K562 (cell line): ENCODE results near the gene TP53BP1. TPM values are rescaled to one million over a fixed set of nuclear protein-coding genes. Genes with fewer than 3 reads are reported as not detected.
A peak's percentile ranks its signal among the peaks of the same experiment; 100 is the strongest.

Experiments used
- ARID1B ChIP-seq: fragments of 450-650 bp; IDR thresholded peaks from 2 replicates; pipeline ENCODE4 v1.6.1; 2016; ENCODE audit warnings: antibody characterized with exemption, mild to moderate bottlenecking, inconsistent platforms
- ATF7 ChIP-seq: fragments of 450-650 bp; IDR thresholded peaks from 2 replicates; pipeline ENCODE4 v1.7.1; 2014; ENCODE audit warnings: mild to moderate bottlenecking, moderate library complexity
- C11orf30 ChIP-seq: fragments of 450-650 bp; IDR thresholded peaks from 2 replicates; pipeline ENCODE4 v1.6.1; 2016; ENCODE audit warnings: low read depth, mild to moderate bottlenecking
- CCAR2 ChIP-seq: fragments of 200-400 bp; formaldehyde crosslinking; IDR thresholded peaks from 2 replicates; pipeline ENCODE4 v1.6.1; 2017; ENCODE audit warnings: mild to moderate bottlenecking, low read depth, low read length
- DACH1 ChIP-seq: fragments of 450-650 bp; IDR thresholded peaks from 2 replicates; pipeline ENCODE4 v1.6.1; 2018; ENCODE audit not compliant: partially characterized antibody
- DPF2 ChIP-seq: fragments of 450-650 bp; IDR thresholded peaks from 2 replicates; pipeline ENCODE4 v1.6.1; 2016
- HDGF ChIP-seq: fragments of 450-650 bp; IDR thresholded peaks from 2 replicates; pipeline ENCODE4 v1.6.1; 2016
- MAFK ChIP-seq: IDR thresholded peaks from 2 replicates; pipeline ENCODE4 v1.6.1; 2011; ENCODE audit warnings: low read length, improper control_type of control experiment
- TAF9B ChIP-seq: fragments of 450-650 bp; IDR thresholded peaks from 2 replicates; pipeline ENCODE4 v1.6.1; 2018; ENCODE audit warnings: mild to moderate bottlenecking; ENCODE audit not compliant: partially characterized antibody
- ZNF384 ChIP-seq: IDR thresholded peaks from 2 replicates; pipeline ENCODE4 v1.6.1; 2012; ENCODE audit warnings: low read depth, low read length, improper control_type of control experiment
- polyA plus RNA-seq, 8 experiments: library from polyadenylated mRNA; depleted of rRNA in 4 of 8; stranded (reverse) in 5 of 8; unstranded in 3 of 8; fragments of >200 nt; fragmentation: Nextera tagmentation in 2 of 8; fragmentation: Illumina TruSeq in 1 of 8; extraction: Ambion mirVana in 2 of 8; extraction: Trizol in 1 of 8; gene quantifications; 2 replicates each; pipeline versions ENCODE4 v1.2.1 to v1.2.3, GENCODE V29; 2011 to 2014; ENCODE audit warnings: inconsistent platforms in 1 of 8, missing spikeins in 1 of 8
- total RNA-seq, 7 experiments: library from RNA; depleted of rRNA in 6 of 7; stranded (reverse); fragments of >200 nt in 6 of 7; fragmentation: Illumina TruSeq in 2 of 7; extraction: Trizol in 2 of 7; gene quantifications; 2 replicates each; pipeline versions ENCODE4 v1.2.1 to v1.2.3, GENCODE V29; 2011 to 2021; ENCODE audit warnings: low replicate concordance in 1 of 7
- TF ChIP-seq, protein P1 (sequence below): sonication (generic); formaldehyde crosslinking; IDR thresholded peaks from 2 replicates; pipeline ENCODE4 v1.8.0; 2023; ENCODE audit warnings: missing genetic modification reagents, mild to moderate bottlenecking, borderline replicate concordance

Gene TP53BP1
- total and polyA plus RNA-seq, 9 of the 15 experiments (the other 6 are each of a cell fraction or from before 2014, with no cell fraction given): 5.7 to 63.3 (median 30.9) TPM

DNA sequence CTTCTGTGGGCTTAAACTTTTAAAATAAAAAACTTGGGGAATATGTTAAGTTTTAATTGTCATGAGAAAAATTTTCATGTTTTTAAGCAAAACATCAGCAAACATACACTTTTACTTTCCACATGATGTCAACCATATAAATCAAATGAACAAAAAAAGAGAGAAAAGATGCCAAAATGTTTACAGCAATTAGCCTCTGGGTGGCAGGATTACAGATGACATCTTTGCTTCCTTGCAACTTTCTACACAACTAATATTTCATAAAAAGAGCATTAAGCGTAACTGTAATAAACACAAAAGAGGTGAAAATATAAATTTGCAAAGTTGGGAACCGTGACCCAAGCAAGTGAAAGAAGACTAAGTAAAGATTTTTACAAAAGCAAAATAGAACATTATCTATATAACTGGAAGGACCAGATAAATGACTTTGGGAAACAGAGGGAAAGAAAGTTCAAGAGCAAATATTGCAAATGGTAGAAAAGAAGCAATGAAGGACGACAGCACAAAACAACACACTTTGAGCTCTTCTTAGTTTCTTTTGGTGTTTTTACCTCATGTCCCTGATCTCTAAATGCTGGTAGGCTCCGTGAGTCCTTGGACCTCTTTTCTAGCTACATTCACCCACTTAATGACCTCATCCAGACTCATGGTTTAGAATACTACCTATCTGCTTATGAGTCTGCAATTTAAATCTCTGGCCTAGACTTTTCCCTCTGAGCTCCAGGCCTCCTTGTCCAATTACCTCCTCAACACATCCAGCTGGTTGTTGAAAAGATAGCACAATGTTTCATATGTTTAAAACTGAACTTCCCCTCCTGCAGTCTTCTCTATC lies 9.4 kb downstream of the TP53BP1 start (continued):
- TF ChIP-seq, protein P1, sequence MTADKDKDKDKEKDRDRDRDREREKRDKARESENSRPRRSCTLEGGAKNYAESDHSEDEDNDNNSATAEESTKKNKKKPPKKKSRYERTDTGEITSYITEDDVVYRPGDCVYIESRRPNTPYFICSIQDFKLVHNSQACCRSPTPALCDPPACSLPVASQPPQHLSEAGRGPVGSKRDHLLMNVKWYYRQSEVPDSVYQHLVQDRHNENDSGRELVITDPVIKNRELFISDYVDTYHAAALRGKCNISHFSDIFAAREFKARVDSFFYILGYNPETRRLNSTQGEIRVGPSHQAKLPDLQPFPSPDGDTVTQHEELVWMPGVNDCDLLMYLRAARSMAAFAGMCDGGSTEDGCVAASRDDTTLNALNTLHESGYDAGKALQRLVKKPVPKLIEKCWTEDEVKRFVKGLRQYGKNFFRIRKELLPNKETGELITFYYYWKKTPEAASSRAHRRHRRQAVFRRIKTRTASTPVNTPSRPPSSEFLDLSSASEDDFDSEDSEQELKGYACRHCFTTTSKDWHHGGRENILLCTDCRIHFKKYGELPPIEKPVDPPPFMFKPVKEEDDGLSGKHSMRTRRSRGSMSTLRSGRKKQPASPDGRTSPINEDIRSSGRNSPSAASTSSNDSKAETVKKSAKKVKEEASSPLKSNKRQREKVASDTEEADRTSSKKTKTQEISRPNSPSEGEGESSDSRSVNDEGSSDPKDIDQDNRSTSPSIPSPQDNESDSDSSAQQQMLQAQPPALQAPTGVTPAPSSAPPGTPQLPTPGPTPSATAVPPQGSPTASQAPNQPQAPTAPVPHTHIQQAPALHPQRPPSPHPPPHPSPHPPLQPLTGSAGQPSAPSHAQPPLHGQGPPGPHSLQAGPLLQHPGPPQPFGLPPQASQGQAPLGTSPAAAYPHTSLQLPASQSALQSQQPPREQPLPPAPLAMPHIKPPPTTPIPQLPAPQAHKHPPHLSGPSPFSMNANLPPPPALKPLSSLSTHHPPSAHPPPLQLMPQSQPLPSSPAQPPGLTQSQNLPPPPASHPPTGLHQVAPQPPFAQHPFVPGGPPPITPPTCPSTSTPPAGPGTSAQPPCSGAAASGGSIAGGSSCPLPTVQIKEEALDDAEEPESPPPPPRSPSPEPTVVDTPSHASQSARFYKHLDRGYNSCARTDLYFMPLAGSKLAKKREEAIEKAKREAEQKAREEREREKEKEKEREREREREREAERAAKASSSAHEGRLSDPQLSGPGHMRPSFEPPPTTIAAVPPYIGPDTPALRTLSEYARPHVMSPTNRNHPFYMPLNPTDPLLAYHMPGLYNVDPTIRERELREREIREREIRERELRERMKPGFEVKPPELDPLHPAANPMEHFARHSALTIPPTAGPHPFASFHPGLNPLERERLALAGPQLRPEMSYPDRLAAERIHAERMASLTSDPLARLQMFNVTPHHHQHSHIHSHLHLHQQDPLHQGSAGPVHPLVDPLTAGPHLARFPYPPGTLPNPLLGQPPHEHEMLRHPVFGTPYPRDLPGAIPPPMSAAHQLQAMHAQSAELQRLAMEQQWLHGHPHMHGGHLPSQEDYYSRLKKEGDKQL (CRISPR knock-in tag): no peak
- TF ChIP-seq CCAR2 (no peak), ATF7 (0 out of 2 replicates have a peak, but pooled peaks have one; percentile 24), DPF2 (peak; percentile 54; the same call in 1 of the 2 replicates), DACH1 (peak; percentile 76), HDGF (no peak), MAFK (peak; percentile 5; the same call in 1 of the 2 replicates), C11orf30 (peak; percentile 43; the same call in 1 of the 2 replicates), ZNF384 (no peak), ARID1B (peak; percentile 63), TAF9B (no peak)
